SK-N-MC (cell line): Measurements from ENCODE around the gene MUC6.

Experiments
- DNase-seq: peaks from one replicate; pipeline ENCODE4 v3.0.0-alpha.2; 2011; ENCODE audit warnings: low read depth, low spot score
- H3K27ac ChIP-seq: fragments of 200-600 bp; sonication (generic); 2 replicates; pipeline ENCODE4 v1.5.1; 2016; ENCODE audit warnings: mixed run types
- H3K36me3 ChIP-seq: fragments of 200-600 bp; sonication (generic); 2 replicates; pipeline ENCODE4 v1.6.1; 2017; ENCODE audit warnings: antibody characterized with exemption, low read length, mixed read lengths; ENCODE audit not compliant: insufficient read depth
- H3K4me3 ChIP-seq: fragments of 200-600 bp; sonication (generic); 2 replicates; pipeline ENCODE4 v1.5.1; 2016
- H3K9ac ChIP-seq: fragments of 200-600 bp; sonication (generic); 2 replicates; pipeline ENCODE4 v1.8.0; 2017; ENCODE audit warnings: mixed run types, mixed read lengths; ENCODE audit not compliant: insufficient read length
- H3K9me3 ChIP-seq: fragments of 200-600 bp; sonication (generic); 2 replicates; pipeline ENCODE4 v1.6.1; 2017; ENCODE audit warnings: low read depth, mild to moderate bottlenecking, antibody characterized with exemption, low read length, moderate library complexity, mixed read lengths
- EZH2 ChIP-seq: fragments of 200-600 bp; sonication (generic); IDR thresholded peaks from one replicate; pipeline ENCODE4 v1.6.1; 2017; ENCODE audit warnings: antibody characterized with exemption
- FOXP2 ChIP-seq: optimal IDR thresholded peaks from 2 replicates; pipeline ENCODE3; 2011; ENCODE audit warnings: mild to moderate bottlenecking, moderate library complexity; ENCODE audit not compliant: insufficient read depth; ENCODE audit errors: extremely low read length, control extremely low read depth
- POLR2AphosphoS5 ChIP-seq: IDR thresholded peaks from 2 replicates; pipeline ENCODE4 v1.6.1; 2012; ENCODE audit warnings: mild to moderate bottlenecking, low read depth, low read length, borderline replicate concordance

MUC6 gene

GRCh38 chr11:1078191-1078601, 41.7 kb upstream of the MUC6 start:
- no peak overlapping the region for H3K9ac ChIP-seq
- TF ChIP-seq EZH2 = no peak
- TF ChIP-seq POLR2AphosphoS5 = no peak
- TF ChIP-seq FOXP2 = no peak
- H3K4me3 ChIP-seq = no peak overlapping the region
- DNase-seq = no peak
- no peaks in the 10 kb centered on the region for H3K9me3 ChIP-seq
- no peaks in the 10 kb centered on the region for H3K36me3 ChIP-seq
- H3K27ac ChIP-seq = no peak overlapping the region

- H3K27ac ChIP-seq = no peak overlapping the region
- H3K36me3 ChIP-seq = no peaks in the 10 kb centered on the region
- H3K9ac ChIP-seq = no peak overlapping the region
- DNase-seq = no peak
- TF ChIP-seq FOXP2 = no peak
- TF ChIP-seq EZH2 = no peak
- no peak for TF ChIP-seq POLR2AphosphoS5
- no peaks in the 10 kb centered on the region for H3K9me3 ChIP-seq
- H3K4me3 ChIP-seq = no peak overlapping the region
Measured at GRCh38 chr11:1077417-1078119, 41.0 kb upstream of the MUC6 start.

- Histone ChIP-seq H3K9ac (no peak overlapping the region), H3K27ac (no peak overlapping the region), H3K36me3 (no peaks in the 10 kb centered on the region), H3K4me3 (no peak overlapping the region), H3K9me3 (no peaks in the 10 kb centered on the region)
- no peak for DNase-seq
- TF ChIP-seq POLR2AphosphoS5 (no peak), EZH2 (no peak), FOXP2 (no peak)
Measured at GRCh38 chr11:1077033-1077416, 40.5 kb upstream of the MUC6 start.

- no peaks in the 10 kb centered on the region for H3K36me3 ChIP-seq
- no peak overlapping the region for H3K9ac ChIP-seq
- no peak for DNase-seq
- TF ChIP-seq POLR2AphosphoS5 (no peak), EZH2 (no peak), FOXP2 (no peak)
- no peak overlapping the region for H3K27ac ChIP-seq
- H3K4me3 ChIP-seq = no peak overlapping the region
- no peaks in the 10 kb centered on the region for H3K9me3 ChIP-seq
Measured at GRCh38 chr11:1076061-1076665, 39.6 kb upstream of the MUC6 start.

- Histone ChIP-seq H3K4me3 (no peak overlapping the region), H3K9ac (no peak overlapping the region), H3K9me3 (no peaks in the 10 kb centered on the region), H3K36me3 (no peaks in the 10 kb centered on the region), H3K27ac (no peak overlapping the region)
- no peak for DNase-seq
- TF ChIP-seq EZH2 = no peak
- TF ChIP-seq POLR2AphosphoS5 = no peak
- no peak for TF ChIP-seq FOXP2
Measured at GRCh38 chr11:1075341-1075911, 38.9 kb upstream of the MUC6 start.

- Histone ChIP-seq H3K36me3 (no peaks in the 10 kb centered on the region), H3K27ac (no peak within 1 kb of the TSS), H3K9ac (no peak within 1 kb of the TSS), H3K9me3 (no peaks in the 10 kb centered on the region), H3K4me3 (no peak within 1 kb of the TSS)
- no peak for DNase-seq
- TF ChIP-seq FOXP2 = no peak
- TF ChIP-seq EZH2 = no peak
- TF ChIP-seq POLR2AphosphoS5 = no peak
Measured at GRCh38 chr11:1074244-1075221, 38.0 kb upstream of the MUC6 start, which contains the start of gene MUC2. Gene MUC2 (plus strand): TSS chr11:1074874.

GRCh38 chr11:1073851-1074243, 37.3 kb upstream of the MUC6 start:
- no peak for DNase-seq
- Histone ChIP-seq H3K36me3 (no peaks in the 10 kb centered on the region), H3K9me3 (no peaks in the 10 kb centered on the region), H3K9ac (no peak overlapping the region), H3K27ac (no peak overlapping the region), H3K4me3 (no peak overlapping the region)
- TF ChIP-seq EZH2 = no peak
- TF ChIP-seq FOXP2 = no peak
- no peak for TF ChIP-seq POLR2AphosphoS5

- no peak overlapping the region for H3K9ac ChIP-seq
Measured at GRCh38 chr11:1073261-1073724, 36.8 kb upstream of the MUC6 start.

More at GRCh38 chr11:1073261-1073724, 36.8 kb upstream of the MUC6 start:
- no peak overlapping the region for H3K27ac ChIP-seq
- no peak for TF ChIP-seq FOXP2
- no peak for TF ChIP-seq POLR2AphosphoS5
- TF ChIP-seq EZH2 = no peak
- no peak overlapping the region for H3K4me3 ChIP-seq
- no peaks in the 10 kb centered on the region for H3K9me3 ChIP-seq
- DNase-seq = no peak
- H3K36me3 ChIP-seq = no peaks in the 10 kb centered on the region
